Stimulated activated CD8-positive, alpha-beta memory T cell treated with anti-CD3 and anti-CD28 coated beads, Interleukin-15, amount 100 ng/mL, for 48 hours (primary cell): ENCODE measurements around the gene CARF.
A peak's percentile ranks its signal among the peaks of the same experiment; 100 is the strongest.
"Not testable (repeated sequence)": the region's sequence is repeated elsewhere in the genome, so short reads cannot be mapped to it uniquely, and the experiment has no call there.

Experiments used
- DNase-seq, 2 donors: peaks; one replicate each; pipeline ENCODE4 v3.0.0-alpha.2; 2020; ENCODE audit warnings: low read depth in 2 of 2

CARF gene, protein sequence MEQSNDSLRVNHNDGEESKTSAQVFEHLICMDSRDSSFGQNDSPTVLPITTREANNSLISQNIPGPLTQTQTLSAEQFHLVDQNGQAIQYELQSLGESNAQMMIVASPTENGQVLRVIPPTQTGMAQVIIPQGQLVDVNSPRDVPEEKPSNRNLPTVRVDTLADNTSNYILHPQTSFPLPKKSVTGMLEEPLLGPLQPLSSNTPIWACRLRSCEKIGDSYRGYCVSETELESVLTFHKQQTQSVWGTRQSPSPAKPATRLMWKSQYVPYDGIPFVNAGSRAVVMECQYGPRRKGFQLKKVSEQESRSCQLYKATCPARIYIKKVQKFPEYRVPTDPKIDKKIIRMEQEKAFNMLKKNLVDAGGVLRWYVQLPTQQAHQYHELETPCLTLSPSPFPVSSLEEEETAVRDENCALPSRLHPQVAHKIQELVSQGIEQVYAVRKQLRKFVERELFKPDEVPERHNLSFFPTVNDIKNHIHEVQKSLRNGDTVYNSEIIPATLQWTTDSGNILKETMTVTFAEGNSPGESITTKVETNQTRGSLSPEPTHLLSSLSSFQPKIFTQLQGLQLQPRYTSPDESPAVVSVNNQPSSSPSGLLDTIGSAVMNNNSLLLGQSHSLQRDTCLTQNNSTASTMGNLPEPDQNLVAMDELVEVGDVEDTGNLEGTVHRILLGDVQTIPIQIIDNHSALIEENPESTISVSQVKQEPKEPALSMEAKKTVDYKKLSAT

DNA sequence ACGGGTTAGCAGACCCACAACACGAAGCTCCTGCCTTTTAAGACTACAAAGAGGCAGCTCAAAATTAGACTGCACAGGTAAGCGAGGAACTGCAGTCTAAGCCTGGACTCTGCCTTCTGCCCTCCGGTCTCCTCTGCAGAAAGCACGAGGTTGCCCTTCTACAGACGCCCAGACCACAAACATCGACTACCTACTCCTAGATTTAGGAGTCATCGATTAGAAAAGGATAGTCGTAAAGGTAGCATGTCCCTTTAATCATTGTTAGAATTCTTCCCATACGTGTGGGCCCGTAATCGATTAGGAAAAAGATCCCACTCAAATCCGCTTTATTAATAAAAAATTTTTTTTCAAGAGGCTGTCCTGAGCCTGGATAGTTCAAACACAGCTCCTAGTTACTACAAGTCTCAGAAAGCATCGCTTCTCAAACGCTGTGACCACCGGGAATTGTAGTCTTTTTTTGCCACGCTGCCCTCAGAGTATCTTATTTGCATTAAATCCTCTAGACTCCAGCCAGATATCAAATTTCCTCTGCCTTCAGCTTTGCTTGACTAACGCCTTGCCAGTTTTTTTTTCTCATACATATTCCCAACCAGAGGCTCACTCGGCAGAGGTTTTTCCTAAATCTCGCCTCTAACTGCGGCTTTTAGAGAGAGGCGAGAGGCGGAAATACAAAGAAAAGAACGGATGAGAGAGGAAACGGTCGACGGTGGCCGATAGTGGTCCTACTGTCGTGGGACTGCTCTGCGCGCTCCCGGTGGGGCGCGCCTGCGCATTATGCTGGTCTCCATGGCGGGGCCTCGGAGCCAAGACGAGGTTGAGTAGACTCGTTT, at the start of gene CARF, which contains the start of gene WDR12:
Gene CARF (plus strand): TSS at position 764 of the 830 bp plus-strand sequence. CDS start 29,628 bp downstream, outside the sequence.
Gene WDR12 (minus strand): TSS at position 162 of the 830 bp plus-strand sequence. CDS start 197 bp downstream, outside the sequence.
- peak; percentile 84 to 85 for DNase-seq

DNA sequence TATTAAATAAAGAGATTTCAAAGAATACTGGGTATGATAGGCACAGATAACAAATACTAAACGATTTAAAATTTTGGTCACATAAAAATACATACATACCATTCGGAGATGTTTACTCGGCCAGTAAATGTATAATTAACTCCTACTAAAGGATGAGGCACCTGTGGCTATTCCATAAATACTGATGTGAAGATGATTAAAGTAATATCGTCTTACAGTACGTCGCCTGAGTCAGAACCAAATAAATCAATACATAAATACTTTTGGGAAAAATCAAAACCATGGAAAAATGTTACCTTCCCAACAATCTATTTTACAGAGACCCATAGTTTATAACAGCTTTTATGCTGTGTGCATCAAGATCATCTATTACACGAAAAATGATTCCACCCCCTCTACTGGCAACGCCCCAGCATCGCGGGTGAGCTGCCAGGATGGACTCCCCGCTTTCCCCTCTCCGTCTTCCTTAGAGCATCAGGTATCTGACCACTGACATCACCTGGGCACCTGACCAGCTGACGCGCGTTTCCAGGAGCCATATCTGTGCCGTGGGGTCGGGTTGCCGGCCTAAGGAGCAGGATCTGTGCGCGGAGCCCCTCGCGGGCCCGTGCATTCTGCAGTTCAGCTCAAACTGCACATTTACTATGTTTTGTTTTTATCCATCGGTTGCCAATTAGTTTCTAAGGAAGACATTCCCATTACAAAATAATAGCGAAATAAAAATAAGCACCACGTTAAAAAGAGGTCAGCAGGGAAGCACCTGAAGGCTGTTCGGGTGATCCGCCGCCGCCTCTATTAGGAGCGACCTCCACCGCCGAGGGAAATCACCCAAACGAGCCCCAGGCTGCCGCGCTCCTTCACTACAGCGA, 41.4 kb upstream of the CARF start:
- peak; percentile 36 to 42 for DNase-seq

DNA sequence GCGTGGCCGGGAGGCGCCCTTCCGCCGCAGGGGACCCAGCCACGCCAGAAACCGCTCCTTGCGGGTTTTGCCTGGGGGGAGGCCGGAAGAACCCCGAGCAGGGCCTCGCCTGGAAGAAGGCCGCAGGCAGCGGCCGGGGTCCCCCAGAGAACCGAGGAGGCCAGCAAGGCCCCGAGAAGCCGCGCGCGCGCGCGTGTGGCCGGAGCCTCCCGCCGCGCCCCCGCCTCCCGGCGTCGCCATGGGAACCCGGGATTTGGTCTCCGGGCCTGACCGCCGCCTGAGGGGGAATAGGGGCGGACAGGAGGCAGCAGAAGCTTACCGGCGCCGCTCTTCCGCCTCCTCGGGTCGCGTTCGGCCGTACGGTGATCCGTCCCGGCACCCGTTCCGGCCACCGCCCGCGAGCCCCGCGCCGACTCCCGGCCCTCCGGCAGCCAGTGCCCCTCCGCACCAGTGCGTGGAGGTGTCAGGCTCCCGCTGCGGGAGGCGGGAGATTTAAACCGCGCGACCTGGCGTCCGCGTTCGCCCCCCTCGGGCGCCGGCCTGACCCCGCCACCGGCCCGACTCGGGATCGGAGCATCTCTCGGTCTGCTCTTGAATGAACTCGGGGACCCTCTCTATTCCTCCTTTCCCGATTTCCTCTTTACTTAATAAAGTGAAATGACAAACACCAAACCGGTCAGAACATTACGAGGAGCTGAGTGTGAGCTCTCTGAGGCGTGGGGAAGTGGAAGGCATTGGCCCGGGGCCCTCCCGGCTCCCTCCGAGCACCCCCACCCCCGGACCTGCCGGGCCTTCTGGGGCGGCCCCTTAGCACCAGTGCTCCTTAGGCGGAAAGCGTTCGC, 40.6 kb upstream of the CARF start, which contains the start of gene ICA1L:
Gene ICA1L (minus strand): TSS at position 467 of the 842 bp plus-strand sequence. CDS start 42,757 bp downstream, outside the sequence.
- DNase-seq = peak; percentile 40 to 44

DNA sequence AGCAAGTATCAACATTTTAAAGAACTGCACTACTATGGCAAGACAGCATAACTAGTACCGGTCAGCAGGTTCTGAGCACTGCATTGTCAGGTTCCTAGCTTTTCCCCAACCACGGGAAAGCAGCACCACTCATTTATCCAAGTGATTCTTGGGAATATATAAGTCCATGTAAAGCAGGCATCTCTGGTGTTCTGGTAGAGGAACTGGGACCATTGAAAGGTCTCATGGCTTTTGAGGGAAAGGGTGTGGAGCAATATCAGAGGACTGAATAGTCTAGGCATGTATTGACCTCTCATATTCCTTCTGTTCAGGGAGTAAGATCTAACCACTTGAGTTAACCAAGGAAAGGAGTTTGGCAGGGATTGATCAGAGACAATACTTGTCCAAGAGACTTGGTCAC, 34.4 kb upstream of the CARF start:
- DNase-seq = no peak

DNA sequence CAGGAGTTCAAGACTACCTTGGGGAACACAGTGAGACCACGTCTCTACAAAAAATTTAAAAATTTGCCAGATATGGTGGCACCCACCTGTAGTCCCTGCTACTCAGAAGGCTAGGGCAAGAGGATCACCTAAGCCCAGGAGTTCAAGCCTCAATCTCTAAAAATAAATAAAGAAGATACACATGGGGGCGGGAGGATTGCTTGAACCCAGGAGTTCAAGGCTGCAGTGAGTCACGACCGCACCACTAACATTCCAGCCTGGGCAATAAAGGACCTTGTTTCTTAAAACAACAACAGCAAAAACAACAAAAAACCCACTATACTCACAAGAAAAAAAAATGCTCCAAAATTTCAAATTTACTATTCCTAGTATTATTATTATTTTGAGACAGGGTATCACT, 30.5 kb upstream of the CARF start:
- DNase-seq = no peak

DNA sequence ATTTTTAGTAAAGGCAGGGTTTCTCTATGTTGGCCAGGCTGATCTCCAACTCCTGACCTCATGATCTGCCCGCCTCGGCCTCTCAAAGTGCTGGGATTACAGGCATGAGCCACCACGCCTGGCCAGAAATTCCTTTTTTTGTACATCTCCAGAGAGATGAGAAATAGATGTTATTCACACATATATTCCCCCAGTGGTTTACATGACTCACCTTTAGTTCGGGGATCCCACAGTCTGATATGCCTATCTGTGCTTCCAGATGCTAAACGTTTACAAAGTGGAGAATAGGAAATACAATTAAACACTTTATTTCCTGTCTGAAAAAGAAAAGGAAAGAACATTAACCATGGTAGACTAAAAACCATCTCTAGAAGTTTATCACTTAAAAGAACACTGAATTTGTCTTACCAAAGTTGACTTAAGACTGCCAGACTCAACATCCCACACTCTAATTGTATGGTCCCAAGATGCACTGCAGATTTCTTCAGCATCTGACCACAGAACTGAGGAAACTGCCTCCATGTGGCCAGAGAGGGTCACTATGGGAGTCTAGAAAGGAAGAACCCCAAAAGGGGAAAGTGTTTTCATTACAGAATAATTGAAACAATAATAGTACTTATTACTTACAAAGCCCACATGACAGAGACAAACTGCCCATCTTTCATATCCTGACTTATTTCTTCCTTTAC, 27.9 kb upstream of the CARF start:
- no peak for DNase-seq

DNA sequence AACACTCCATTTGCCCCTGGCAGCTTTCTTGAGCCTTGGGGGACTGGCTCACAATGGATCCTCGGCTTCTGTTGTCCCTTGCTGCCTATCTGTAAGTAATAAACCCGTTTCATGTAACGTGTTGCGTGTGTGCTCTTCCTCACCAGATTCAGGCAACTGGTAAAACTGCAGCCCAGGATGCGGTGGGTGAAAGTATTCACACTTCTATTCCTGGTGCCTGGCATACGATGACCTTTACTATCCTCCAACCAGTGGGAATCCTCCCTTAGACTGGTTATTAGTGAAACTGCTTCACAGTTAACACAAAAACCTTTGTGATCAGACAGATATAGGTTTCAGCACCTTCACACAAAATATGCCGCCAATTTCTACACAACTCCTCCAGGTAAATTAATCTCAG, 26.9 kb upstream of the CARF start:
- no peak for DNase-seq

DNA sequence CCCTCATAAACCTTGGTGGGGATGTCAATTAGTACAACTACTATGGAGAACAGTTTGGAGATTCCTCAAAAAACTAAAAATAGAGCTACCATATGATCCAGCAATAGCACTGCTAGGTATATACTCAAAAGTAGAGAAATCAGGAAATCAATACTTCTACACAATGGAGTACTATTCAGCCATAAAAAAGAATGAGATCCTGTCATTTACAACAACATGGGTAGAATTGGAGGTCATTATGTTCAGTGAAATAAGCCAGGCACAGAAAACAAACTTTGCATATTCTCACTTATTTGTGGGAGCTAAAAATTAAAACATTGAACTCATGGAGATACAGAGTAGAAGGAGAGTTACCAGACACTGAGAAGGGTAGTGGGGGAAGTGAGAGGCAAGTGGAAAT, 6.6 kb upstream of the CARF start:
- not testable (repeated sequence) for DNase-seq

DNA sequence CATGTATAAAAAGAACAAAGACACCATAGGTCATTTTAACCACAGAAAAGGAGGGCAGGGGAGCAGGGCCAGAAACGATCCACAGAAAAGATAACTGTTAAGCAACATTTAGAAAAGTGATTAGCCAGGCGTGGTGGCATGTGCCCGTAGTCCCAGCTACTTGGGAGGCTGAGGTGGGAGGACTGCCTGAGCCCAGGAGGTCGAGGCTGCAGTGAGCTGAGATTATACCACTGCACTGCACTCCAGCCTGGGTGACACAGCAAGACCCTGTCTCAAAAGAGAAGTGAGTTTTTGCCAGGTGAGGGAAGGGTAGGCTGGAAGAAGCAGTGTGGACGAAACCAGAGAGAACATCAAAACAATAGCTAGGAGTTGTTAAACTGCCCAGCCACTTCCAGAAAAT, 3.9 kb upstream of the CARF start:
- no peak for DNase-seq

DNA sequence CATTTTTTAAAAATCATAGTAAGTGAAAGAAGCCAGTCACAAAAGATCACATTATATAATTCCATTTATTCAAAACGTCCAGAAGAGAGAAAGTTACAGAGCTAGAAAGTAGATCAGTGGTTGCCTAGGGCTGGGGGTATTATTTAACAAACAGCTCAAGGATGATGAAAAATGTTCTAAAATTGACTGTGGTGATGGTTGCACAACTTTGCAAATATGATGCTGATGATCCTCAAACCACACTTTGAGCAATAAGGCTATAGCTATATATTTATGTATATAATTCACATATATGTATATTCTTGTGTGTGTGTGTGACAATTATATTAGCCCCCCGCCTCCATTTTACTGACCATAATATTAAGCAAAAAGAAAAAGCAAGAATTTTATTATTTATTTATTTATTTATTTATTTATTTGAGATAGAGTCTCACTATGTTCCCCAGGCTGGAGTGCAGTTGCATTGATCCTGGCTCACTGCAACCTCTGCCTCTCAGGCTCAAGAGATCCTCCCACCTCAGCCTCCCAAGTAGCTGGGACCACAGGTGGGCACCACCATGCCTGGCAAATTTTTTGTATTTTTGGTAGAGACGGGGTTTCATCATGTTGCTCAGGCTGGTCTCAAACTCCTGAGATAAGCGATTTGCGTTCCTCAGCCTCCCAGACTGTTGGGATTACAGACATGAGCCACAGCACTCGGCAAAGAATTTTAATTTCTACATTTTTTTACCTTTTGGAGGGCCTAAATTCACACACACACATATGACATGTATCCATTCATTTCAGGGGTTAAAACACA, 2.5 kb upstream of the CARF start:
- no peak for DNase-seq

DNA sequence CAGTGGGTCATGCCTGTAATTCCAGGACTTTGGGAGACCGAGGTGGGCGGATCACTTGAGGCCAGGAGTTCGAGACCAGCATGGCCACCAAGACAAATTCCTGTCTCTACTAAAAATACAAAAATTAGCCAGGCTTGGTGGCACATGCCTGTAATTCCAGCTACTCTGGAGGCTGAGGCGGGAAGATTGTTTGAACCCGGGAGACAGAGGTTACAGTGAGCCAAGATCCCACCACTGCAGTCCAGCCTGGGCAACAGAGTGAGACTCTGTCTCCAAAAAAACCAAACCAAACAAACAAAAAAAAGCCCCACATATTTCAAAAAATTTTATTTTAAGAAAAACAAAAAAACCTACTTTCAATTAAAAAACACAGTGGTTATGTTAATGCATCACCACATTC, 1.8 kb upstream of the CARF start:
- DNase-seq = not testable (repeated sequence)

DNA sequence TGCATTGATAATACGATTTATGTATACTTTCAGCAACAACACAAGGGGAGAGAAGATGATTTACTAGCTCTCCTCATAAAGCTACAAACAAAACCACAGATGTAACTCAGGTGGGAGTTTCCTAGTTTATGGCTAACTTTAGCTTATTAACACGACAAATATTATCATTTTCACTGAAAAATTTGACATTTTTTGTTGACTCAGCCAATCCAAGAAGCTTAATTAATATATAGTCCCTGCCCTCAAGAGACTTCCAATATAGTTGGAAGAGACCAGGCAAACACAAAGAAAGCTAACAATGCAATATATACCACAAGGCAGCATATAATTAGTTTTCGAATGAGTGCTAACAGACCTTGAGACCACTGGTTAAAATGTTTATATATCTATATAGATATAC, 1.4 kb upstream of the CARF start:
- DNase-seq = no peak

DNA sequence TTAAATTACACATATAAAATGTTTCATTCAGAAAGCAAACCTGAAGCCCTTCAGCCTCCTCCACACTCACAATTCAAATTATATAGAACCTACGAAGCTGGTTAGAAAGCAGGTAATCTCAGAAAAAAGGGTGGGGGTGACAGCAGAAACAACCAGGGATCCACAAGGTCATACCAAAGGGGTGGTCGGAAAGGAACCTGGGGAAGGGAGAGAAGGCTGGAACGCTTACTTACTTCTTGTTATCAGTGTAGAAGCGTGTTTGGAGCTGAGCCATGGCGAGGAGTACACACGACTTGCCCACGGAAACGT, 918 bp upstream of the CARF start:
- no peak for DNase-seq

DNA sequence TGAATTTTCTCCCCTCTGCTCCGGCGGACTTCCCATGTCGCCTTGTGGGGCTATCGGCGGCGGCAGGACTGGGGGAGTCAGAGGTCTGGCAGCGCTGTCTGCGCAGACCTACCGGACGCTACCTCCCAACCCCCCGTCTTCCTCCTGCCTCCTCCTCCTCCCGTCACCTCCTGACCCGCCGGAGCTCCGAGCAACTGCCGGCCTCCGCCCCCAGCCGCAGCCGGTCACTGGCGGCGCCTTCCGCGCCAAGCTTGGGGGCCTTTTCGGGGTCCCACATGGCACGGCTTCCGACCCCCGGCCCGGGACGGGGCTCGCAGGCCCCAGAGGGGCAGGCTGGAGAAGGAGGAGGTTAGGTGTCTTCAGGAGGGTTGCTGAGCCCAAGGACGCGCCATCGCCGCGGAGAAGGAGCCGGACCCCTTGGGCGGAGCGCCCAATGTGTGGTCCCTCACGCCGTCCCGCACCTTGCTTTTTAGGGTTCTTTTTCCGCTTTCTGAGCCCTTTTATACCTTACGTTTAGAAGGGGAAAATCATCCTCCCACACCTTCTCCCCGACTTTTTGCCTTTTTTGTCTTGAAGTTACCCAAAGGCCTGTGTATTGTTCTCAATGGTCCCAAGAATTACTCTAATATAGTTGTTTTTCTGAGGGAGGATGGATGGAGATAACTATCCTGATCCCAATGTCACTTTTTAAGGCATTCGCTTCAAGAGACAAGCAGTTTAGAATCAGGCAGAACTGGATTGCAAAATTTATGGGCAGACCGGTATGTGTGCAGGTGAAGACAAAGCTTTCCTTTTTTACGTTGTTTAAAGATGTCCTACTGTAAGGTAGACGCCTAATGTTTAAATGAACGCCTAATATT, 497 bp downstream of the CARF start:
- not testable (repeated sequence) for DNase-seq

DNA sequence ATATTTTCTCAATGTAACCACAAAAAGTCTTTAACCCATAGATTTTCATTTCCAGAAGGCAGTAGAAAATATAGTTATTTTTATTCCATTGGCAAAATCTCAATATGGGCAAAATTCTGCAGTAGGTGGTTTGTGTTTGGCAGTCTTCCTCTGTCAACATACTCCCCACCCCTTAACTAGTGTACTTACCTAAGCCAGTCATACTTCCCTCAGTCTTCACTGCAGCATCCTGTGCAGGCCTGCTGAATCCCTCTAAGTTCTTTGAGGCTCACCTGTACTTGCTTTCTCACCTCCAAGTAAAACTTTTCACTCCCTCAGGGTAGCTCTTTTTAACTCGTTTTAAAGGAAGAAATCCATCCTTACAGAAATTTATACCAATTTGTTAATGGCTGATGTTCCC, 6.8 kb downstream of the CARF start:
- no peak for DNase-seq

DNA sequence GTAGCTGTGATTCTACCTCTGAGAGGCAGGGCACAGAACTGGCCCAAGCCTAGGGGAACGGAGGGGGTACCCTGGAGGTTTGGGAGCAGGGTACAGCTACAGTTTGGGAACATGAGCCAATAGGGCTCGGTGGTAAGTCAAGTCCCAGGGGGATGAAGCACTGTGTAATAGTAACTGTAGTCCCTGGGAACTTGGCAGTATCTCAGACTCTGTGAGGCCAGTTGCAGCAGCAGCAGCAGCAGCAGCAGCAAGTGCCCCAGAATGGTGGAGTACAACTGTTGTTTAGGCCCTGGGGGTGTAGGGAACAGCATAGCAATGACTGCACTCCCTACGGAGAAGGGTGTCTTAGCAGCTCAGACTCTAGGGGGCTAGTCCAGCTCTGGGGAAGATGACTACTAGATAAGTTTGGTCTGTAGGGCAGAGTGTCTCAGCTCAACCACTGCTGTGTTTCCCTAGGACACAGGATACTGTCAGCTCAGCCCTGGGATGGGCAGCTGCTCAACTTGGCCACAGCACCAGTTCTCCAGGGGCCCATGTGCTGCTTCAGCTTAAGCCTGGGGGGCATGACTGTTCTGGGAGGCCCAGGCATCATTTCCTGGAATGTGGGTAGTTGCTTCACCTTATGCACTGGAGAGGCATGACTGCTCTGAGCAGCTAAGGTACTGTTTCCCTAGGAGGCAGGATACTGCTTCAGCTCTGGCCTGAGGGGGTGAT, 20.5 kb downstream of the CARF start:
- DNase-seq = no peak

DNA sequence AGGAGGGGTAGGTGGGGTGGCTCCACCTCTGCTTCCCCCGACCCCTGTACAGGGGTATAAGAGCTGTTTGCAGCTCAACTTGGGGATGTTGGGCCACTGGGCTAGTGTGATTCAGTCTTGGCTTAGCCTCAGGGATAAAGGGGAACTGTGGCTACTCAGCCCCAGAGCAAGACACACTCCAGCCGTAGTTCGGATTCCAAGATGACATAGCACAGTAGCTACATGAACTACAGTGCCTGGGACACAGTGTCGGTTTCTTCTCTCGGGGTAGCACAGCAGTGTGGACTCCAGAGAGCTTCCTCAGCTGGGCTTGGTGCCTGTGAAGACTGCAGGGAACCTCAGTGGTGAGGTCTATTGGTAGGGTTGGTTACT, 21.1 kb downstream of the CARF start:
- DNase-seq = no peak
